GM23338 (cell line): ENCODE data around the gene DNAAF5. TPM values are rescaled to one million over a fixed set of nuclear protein-coding genes. Genes with fewer than 3 reads are reported as not detected.

Experiments
- ATAC-seq: fragments of 200-7000 bp; cut with Tn5 transposase; 3 replicates; pipeline ENCODE4 v1.9.1; 2020
- DNase-seq: peaks from one replicate; pipeline ENCODE4 v3.0.0-alpha.2; 2015; ENCODE audit warnings: low spot score
- H2AFZ ChIP-seq: fragments of 200-600 bp; sonication (generic); 2 replicates; pipeline ENCODE4 v1.8.0; 2016; ENCODE audit warnings: antibody characterized with exemption, mild to moderate bottlenecking, moderate library complexity
- H3F3A ChIP-seq: fragments of 200-600 bp; sonication (generic); replicated peaks from 2 replicates; pipeline ENCODE4 v1.8.0; 2017; ENCODE audit warnings: antibody characterized with exemption, mixed run types, low read depth
- H3K27ac ChIP-seq: fragments of 200-600 bp; sonication (generic); 2 replicates; pipeline ENCODE4 v1.6.1; 2016; ENCODE audit warnings: low read depth
- H3K27me3 ChIP-seq: fragments of 200-600 bp; sonication (generic); 2 replicates; pipeline ENCODE4 v1.8.0; 2016; ENCODE audit warnings: mild to moderate bottlenecking, mixed run types, moderate library complexity; ENCODE audit not compliant: insufficient read depth
- H3K36me3 ChIP-seq: fragments of 200-600 bp; sonication (generic); 2 replicates; pipeline ENCODE4 v1.8.0; 2016; ENCODE audit warnings: mild to moderate bottlenecking; ENCODE audit not compliant: insufficient read depth
- H3K4me1 ChIP-seq: fragments of 200-600 bp; sonication (generic); 2 replicates; pipeline ENCODE4 v1.8.0; 2016; ENCODE audit warnings: mild to moderate bottlenecking, moderate library complexity; ENCODE audit not compliant: insufficient read depth
- H3K4me2 ChIP-seq: fragments of 200-600 bp; sonication (generic); 2 replicates; pipeline ENCODE4 v1.7.1; 2017; ENCODE audit warnings: mixed run types
- H3K4me3 ChIP-seq: fragments of 200-600 bp; sonication (generic); 2 replicates; pipeline ENCODE4 v1.6.1; 2016; ENCODE audit warnings: mixed run types
- H3K79me2 ChIP-seq: fragments of 200-600 bp; sonication (generic); replicated peaks from 2 replicates; pipeline ENCODE4 v1.8.0; 2017; ENCODE audit warnings: mild to moderate bottlenecking; ENCODE audit not compliant: insufficient read depth
- H3K9me2 ChIP-seq: fragments of 200-600 bp; sonication (generic); 2 replicates; pipeline ENCODE4 v1.8.0; 2017; ENCODE audit not compliant: insufficient read depth
- H4K20me1 ChIP-seq: fragments of 200-600 bp; sonication (generic); replicated peaks from 2 replicates; pipeline ENCODE4 v1.8.0; 2017; ENCODE audit warnings: mild to moderate bottlenecking; ENCODE audit not compliant: insufficient read depth
- H3K27ac Mint-ChIP-seq: 2 replicates; pipeline ENCODE4 v1.8.0; 2020; ENCODE audit warnings: inconsistent platforms, mild to moderate bottlenecking, moderate library complexity, mixed read lengths
- H3K27me3 Mint-ChIP-seq: 3 replicates; pipeline ENCODE4 v1.8.0; 2022; ENCODE audit warnings: low read depth, mild to moderate bottlenecking, moderate library complexity, mixed read lengths, inconsistent platforms; ENCODE audit not compliant: insufficient read depth, poor library complexity
- H3K36me3 Mint-ChIP-seq: 3 replicates; pipeline ENCODE4 v1.8.0; 2021; ENCODE audit warnings: low read depth, mild to moderate bottlenecking, inconsistent platforms, moderate library complexity, mixed read lengths
- H3K4me1 Mint-ChIP-seq: 3 replicates; pipeline ENCODE4 v1.8.0; 2020; ENCODE audit warnings: mild to moderate bottlenecking, inconsistent platforms, mixed read lengths
- H3K4me3 Mint-ChIP-seq: 3 replicates; pipeline ENCODE4 v1.8.0; 2021; ENCODE audit warnings: moderate library complexity, mild to moderate bottlenecking, inconsistent platforms, mixed read lengths
- H3K9me3 Mint-ChIP-seq: 3 replicates; pipeline ENCODE4 v1.8.0; 2020; ENCODE audit warnings: moderate library complexity, mild to moderate bottlenecking, inconsistent platforms, mixed read lengths
- CREB1 ChIP-seq: fragments of 250-450 bp; sonication (Bioruptor Pico); IDR thresholded peaks from 2 replicates; pipeline ENCODE4 v1.5.0; 2020; ENCODE audit warnings: low read depth, mild to moderate bottlenecking, moderate library complexity
- EZH2 ChIP-seq: fragments of 200-600 bp; sonication (generic); IDR thresholded peaks from one replicate; pipeline ENCODE4 v1.8.0; 2017; ENCODE audit warnings: antibody characterized with exemption, mild to moderate bottlenecking, low read depth; ENCODE audit not compliant: unreplicated experiment
- JUNB ChIP-seq: IDR thresholded peaks from one replicate; pipeline ENCODE4 v1.6.1; 2016; ENCODE audit warnings: antibody characterized with exemption; ENCODE audit not compliant: unreplicated experiment
- POLR2AphosphoS5 ChIP-seq: IDR thresholded peaks from 2 replicates; pipeline ENCODE4 v1.6.1; 2016; ENCODE audit warnings: antibody characterized with exemption, low read depth
- STAT1 ChIP-seq: IDR thresholded peaks from one replicate; pipeline ENCODE4 v1.6.1; 2016; ENCODE audit warnings: antibody characterized with exemption; ENCODE audit not compliant: unreplicated experiment
- ZNF114 ChIP-seq: fragments of 250-450 bp; sonication (Bioruptor Pico); IDR thresholded peaks from 2 replicates; pipeline ENCODE4 v1.5.0; 2020; ENCODE audit warnings: mild to moderate bottlenecking, moderate library complexity
- ZNF331 ChIP-seq: fragments of 250-450 bp; sonication (Bioruptor Pico); IDR thresholded peaks from 2 replicates; pipeline ENCODE4 v1.5.0; 2020; ENCODE audit warnings: low read depth, mild to moderate bottlenecking, moderate library complexity
- polyA plus RNA-seq: library from polyadenylated mRNA; unstranded; fragments of >200 nt; fragmentation: Nextera tagmentation; extraction: Ambion mirVana; gene quantifications from 2 replicates; pipeline ENCODE4 v1.2.1, GENCODE V29; 2016
- total RNA-seq: library from RNA; depleted of rRNA; stranded (reverse); fragments of >200 nt; shearing (Covaris generic); gene quantifications from 2 replicates; pipeline ENCODE4 v1.2.3, GENCODE V29; 2014
- TF ChIP-seq, protein P1 (sequence below): IDR thresholded peaks from 2 replicates; pipeline ENCODE4 v1.6.1; 2016; ENCODE audit warnings: antibody characterized with exemption
- TF ChIP-seq, protein P2 (sequence below): fragments of 250-450 bp; sonication (Bioruptor Pico); IDR thresholded peaks from 2 replicates; pipeline ENCODE4 v1.5.0; 2020; ENCODE audit warnings: mild to moderate bottlenecking, moderate library complexity
- TF ChIP-seq, protein P3 (sequence below): IDR thresholded peaks from one replicate; pipeline ENCODE4 v1.6.1; 2018; ENCODE audit warnings: antibody characterized with exemption; ENCODE audit not compliant: unreplicated experiment
- TF ChIP-seq, protein P4 (sequence below), 2 experiments: fragments of 200-600 bp in 1 of 2; sonication (generic) in 1 of 2; conservative IDR thresholded peaks; 2 replicates each; pipeline versions ENCODE4 v1.5.1 to v1.6.1; 2016 to 2017; ENCODE audit warnings: antibody characterized with exemption in 2 of 2, low read depth in 2 of 2, mild to moderate bottlenecking in 2 of 2, moderate library complexity in 1 of 2

DNAAF5 gene
- total and polyA plus RNA-seq, 2 experiments from 2014 or later, result 20.4 to 86.7 TPM

DNA sequence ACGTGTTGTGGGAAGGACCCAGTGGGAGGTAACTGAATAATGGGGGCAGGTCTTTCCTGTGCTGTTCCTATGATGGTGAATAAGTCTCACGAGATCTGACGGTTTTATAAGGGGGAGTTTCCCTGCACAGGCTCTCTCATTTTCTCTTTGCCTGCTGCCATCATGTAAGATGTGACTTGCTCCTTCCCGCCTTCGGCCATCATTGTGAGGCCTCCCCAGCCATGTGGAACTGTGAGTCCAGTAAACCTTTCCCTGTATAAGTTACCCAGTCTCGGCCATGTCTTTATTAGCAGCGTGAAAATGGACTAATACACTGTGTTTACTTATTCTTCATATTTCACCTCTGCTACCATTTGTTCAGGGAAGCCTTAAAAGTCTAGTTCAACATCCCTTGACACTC lies 2.2 kb upstream of the DNAAF5 start:
- H2AFZ ChIP-seq, result no peak overlapping the region
- peaks cover 88% of the 10 kb centered on the region for H3K79me2 ChIP-seq
- no peak for DNase-seq
- Mint-ChIP-seq H3K9me3 (peaks cover 67% of the 10 kb centered on the region), H3K27me3 (peaks cover 28% of the 10 kb centered on the region), H3K27ac (no peak overlapping the region), H3K4me3 (peak overlapping the region; percentile 14; the same call in 1 of the 3 replicates), H3K4me1 (peaks cover 15% of the 10 kb centered on the region), H3K36me3 (peaks cover 69% of the 10 kb centered on the region)
- no peaks in the 10 kb centered on the region for H3K27me3 ChIP-seq
- H3K4me1 ChIP-seq, result peaks cover 7% of the 10 kb centered on the region; the same call in 1 of the 2 replicates
- H3K36me3 ChIP-seq, result peaks cover 17% of the 10 kb centered on the region; the same call in 1 of the 2 replicates
- no peaks in the 10 kb centered on the region for H4K20me1 ChIP-seq
- H3F3A ChIP-seq, result no peaks in the 10 kb centered on the region
- H3K4me2 ChIP-seq, result no peak overlapping the region
- no peak overlapping the region for H3K27ac ChIP-seq
- no peak for ATAC-seq
- peaks cover 7% of the 10 kb centered on the region; the same call in 1 of the 2 replicates for H3K9me2 ChIP-seq
- TF ChIP-seq ZNF331 (CRISPR knock-in tag) (no peak), EZH2 (no peak), POLR2AphosphoS5 (no peak), STAT1 (no peak), CREB1 (CRISPR knock-in tag) (no peak), JUNB (no peak), ZNF114 (no peak)
- TF ChIP-seq, protein P1, sequence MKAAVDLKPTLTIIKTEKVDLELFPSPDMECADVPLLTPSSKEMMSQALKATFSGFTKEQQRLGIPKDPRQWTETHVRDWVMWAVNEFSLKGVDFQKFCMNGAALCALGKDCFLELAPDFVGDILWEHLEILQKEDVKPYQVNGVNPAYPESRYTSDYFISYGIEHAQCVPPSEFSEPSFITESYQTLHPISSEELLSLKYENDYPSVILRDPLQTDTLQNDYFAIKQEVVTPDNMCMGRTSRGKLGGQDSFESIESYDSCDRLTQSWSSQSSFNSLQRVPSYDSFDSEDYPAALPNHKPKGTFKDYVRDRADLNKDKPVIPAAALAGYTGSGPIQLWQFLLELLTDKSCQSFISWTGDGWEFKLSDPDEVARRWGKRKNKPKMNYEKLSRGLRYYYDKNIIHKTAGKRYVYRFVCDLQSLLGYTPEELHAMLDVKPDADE, result no peak
- TF ChIP-seq, protein P2, sequence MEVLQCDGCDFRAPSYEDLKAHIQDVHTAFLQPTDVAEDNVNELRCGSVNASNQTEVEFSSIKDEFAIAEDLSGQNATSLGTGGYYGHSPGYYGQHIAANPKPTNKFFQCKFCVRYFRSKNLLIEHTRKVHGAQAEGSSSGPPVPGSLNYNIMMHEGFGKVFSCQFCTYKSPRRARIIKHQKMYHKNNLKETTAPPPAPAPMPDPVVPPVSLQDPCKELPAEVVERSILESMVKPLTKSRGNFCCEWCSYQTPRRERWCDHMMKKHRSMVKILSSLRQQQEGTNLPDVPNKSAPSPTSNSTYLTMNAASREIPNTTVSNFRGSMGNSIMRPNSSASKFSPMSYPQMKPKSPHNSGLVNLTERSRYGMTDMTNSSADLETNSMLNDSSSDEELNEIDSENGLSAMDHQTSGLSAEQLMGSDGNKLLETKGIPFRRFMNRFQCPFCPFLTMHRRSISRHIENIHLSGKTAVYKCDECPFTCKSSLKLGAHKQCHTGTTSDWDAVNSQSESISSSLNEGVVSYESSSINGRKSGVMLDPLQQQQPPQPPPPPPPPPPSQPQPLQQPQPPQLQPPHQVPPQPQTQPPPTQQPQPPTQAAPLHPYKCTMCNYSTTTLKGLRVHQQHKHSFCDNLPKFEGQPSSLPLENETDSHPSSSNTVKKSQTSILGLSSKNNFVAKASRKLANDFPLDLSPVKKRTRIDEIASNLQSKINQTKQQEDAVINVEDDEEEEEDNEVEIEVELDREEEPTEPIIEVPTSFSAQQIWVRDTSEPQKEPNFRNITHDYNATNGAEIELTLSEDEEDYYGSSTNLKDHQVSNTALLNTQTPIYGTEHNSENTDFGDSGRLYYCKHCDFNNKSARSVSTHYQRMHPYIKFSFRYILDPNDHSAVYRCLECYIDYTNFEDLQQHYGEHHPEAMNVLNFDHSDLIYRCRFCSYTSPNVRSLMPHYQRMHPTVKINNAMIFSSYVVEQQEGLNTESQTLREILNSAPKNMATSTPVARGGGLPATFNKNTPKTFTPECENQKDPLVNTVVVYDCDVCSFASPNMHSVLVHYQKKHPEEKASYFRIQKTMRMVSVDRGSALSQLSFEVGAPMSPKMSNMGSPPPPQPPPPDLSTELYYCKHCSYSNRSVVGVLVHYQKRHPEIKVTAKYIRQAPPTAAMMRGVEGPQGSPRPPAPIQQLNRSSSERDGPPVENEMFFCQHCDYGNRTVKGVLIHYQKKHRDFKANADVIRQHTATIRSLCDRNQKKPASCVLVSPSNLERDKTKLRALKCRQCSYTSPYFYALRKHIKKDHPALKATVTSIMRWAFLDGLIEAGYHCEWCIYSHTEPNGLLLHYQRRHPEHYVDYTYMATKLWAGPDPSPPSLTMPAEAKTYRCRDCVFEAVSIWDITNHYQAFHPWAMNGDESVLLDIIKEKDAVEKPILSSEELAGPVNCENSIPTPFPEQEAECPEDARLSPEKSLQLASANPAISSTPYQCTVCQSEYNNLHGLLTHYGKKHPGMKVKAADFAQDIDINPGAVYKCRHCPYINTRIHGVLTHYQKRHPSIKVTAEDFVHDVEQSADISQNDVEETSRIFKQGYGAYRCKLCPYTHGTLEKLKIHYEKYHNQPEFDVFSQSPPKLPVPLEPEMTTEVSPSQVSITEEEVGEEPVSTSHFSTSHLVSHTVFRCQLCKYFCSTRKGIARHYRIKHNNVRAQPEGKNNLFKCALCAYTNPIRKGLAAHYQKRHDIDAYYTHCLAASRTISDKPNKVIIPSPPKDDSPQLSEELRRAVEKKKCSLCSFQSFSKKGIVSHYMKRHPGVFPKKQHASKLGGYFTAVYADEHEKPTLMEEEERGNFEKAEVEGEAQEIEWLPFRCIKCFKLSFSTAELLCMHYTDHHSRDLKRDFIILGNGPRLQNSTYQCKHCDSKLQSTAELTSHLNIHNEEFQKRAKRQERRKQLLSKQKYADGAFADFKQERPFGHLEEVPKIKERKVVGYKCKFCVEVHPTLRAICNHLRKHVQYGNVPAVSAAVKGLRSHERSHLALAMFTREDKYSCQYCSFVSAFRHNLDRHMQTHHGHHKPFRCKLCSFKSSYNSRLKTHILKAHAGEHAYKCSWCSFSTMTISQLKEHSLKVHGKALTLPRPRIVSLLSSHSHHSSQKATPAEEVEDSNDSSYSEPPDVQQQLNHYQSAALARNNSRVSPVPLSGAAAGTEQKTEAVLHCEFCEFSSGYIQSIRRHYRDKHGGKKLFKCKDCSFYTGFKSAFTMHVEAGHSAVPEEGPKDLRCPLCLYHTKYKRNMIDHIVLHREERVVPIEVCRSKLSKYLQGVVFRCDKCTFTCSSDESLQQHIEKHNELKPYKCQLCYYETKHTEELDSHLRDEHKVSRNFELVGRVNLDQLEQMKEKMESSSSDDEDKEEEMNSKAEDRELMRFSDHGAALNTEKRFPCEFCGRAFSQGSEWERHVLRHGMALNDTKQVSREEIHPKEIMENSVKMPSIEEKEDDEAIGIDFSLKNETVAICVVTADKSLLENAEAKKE, result no peak
- TF ChIP-seq, protein P3, sequence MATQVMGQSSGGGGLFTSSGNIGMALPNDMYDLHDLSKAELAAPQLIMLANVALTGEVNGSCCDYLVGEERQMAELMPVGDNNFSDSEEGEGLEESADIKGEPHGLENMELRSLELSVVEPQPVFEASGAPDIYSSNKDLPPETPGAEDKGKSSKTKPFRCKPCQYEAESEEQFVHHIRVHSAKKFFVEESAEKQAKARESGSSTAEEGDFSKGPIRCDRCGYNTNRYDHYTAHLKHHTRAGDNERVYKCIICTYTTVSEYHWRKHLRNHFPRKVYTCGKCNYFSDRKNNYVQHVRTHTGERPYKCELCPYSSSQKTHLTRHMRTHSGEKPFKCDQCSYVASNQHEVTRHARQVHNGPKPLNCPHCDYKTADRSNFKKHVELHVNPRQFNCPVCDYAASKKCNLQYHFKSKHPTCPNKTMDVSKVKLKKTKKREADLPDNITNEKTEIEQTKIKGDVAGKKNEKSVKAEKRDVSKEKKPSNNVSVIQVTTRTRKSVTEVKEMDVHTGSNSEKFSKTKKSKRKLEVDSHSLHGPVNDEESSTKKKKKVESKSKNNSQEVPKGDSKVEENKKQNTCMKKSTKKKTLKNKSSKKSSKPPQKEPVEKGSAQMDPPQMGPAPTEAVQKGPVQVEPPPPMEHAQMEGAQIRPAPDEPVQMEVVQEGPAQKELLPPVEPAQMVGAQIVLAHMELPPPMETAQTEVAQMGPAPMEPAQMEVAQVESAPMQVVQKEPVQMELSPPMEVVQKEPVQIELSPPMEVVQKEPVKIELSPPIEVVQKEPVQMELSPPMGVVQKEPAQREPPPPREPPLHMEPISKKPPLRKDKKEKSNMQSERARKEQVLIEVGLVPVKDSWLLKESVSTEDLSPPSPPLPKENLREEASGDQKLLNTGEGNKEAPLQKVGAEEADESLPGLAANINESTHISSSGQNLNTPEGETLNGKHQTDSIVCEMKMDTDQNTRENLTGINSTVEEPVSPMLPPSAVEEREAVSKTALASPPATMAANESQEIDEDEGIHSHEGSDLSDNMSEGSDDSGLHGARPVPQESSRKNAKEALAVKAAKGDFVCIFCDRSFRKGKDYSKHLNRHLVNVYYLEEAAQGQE, result no peak
- TF ChIP-seq, protein P4, sequence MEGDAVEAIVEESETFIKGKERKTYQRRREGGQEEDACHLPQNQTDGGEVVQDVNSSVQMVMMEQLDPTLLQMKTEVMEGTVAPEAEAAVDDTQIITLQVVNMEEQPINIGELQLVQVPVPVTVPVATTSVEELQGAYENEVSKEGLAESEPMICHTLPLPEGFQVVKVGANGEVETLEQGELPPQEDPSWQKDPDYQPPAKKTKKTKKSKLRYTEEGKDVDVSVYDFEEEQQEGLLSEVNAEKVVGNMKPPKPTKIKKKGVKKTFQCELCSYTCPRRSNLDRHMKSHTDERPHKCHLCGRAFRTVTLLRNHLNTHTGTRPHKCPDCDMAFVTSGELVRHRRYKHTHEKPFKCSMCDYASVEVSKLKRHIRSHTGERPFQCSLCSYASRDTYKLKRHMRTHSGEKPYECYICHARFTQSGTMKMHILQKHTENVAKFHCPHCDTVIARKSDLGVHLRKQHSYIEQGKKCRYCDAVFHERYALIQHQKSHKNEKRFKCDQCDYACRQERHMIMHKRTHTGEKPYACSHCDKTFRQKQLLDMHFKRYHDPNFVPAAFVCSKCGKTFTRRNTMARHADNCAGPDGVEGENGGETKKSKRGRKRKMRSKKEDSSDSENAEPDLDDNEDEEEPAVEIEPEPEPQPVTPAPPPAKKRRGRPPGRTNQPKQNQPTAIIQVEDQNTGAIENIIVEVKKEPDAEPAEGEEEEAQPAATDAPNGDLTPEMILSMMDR (conservative IDR thresholded peaks at IDR 0.05; ENCODE audit: low read depth in 2 of 2), result no peak
- H3K4me3 ChIP-seq, result no peak overlapping the region
